HG02588 (cell line): ENCODE measurements around the gene IBA57.
A peak's percentile ranks its signal among the peaks of the same experiment; 100 is the strongest.

Experiments
- ATAC-seq: cut with Tn5 transposase; IDR thresholded peaks from one replicate; pipeline ENCODE4 v1.9.1; 2021; ENCODE audit warnings: mild to moderate bottlenecking, moderate library complexity; ENCODE audit not compliant: unreplicated experiment

IBA57 gene

DNA sequence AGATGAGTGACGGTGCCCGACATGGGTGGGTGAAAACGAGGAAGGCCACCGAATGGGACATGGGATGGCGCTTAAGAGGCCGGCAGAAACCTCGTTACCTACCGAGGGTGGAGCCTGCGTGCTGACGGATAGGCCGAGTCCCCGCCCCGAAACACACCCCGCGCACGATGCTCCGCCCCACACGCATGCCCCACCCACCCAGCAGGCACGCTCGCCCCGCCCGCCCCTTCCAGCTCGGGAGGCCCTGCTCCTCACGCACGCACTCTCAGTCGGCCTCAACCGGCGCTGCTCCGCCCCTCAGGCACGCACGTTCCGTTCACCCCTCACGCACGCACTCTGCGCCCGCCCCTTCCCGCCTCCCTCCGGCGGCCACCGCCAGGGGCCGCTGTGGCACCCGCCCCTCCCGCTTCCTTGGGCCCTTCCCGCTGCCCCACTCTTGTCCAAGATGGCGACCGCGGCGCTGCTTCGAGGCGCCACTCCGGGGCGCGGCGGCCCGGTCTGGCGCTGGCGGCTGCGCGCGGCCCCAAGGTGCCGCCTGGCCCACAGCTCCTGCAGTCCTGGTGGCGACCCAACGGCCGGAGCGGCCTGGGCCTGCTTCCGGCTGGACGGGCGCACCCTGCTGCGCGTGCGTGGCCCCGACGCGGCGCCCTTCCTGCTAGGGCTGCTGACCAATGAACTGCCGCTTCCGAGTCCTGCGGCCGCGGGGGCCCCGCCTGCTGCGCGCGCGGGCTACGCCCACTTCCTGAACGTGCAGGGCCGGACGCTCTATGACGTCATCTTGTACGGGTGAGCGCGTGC lies at the start of gene IBA57:
IBA57 (plus strand) TSS at position 433 of the 798 bp plus-strand sequence; CDS start at position 446, 13 bp downstream.
- peak; percentile 76 for ATAC-seq

DNA sequence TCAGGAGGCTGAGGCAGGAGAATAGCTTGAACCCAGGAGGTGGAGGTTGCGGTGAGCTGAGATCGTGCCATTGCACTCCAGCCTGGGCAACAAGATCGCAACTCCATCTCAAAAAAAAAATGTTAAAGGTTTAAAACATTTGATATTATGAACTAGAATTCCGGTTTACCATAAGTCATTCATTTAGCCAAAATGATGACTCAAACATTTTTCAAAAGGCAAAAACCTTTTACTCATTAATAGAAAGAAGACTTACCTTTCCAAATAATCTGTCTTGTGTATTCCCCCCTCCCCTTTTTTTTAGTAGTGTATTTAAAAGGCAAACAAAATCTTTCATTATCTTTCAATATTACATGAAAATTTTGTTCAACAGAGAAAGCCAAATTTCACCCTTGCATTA lies 48.3 kb upstream of the IBA57 start:
- ATAC-seq, result no peak

DNA sequence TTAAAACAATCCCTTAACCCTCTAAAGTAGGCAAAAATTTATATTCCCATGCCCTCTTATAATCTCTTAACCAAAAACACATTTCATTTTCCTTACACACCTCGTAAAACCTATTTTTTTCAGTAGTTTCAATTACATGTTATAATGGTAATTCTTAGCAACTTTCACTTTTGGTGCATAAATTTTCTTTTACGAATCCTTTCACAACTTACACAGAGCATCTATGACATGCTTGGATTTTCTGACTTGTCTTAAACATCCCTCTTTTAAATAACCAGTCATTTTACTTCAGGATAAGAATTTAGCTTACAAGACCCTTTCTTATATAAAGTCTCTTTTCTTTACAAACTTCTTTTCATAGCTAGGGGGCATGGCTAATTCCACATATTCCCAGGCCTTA lies 47.6 kb upstream of the IBA57 start:
- no peak for ATAC-seq

- ATAC-seq, result no peak
Observed at GRCh38 chr1:228120351-228120750, 45.3 kb upstream of the IBA57 start.

DNA sequence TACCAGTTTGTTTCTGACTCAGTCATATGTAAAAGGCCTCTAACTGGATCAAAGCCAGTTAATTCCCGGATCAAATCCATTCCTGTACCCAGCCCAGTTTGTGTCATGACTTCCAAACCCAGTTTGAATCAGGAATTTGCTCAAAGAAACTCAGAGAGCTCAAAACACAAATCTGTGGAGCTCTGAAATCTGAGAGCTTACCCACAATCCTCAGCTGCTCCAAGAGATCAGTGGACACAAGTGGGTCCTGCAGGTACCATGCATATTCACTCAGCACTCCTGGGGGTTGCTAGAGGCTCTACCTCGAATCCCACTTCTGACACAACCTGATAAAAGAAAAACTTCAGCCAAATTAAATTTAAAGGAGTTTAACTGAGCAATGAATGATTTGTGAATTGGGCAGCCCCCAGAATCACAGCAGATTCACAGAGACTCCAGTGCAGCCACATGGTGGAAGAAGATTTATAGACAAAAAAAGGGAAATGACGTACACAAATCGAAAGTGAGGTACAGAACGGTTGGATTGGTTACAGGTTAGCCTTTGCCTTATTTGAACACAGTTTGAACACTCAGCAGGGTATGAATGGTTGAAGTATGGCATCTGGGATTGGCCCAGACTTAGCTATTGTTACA lies 44.6 kb upstream of the IBA57 start:
- no peak for ATAC-seq

DNA sequence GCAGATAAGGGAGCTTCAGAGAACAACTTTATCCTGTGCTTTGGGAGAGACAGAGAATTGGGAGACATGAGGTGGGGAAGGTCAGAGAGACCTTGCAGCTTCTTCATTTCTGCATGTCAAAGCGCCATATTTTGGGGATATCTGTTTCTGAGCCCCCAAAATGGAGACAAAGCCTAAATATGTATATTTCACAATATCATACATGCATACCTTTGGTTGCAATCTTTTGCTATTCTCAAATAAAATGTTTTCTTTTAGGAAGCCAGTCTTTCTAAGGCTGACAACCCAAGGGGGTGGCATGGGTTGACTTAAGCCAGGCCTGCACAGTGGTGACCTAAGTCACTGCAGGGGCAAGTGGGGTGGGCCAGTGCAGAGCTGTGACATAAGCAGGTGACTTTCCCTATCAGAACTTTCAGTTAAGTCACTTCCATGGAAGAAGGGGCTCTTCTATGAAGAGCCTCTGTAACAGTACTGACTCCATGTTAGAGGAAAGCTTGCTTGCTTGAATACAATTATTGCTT lies 42.6 kb upstream of the IBA57 start:
- ATAC-seq, result no peak

- ATAC-seq, result no peak
Observed at GRCh38 chr1:228123505-228123904, 42.1 kb upstream of the IBA57 start.

DNA sequence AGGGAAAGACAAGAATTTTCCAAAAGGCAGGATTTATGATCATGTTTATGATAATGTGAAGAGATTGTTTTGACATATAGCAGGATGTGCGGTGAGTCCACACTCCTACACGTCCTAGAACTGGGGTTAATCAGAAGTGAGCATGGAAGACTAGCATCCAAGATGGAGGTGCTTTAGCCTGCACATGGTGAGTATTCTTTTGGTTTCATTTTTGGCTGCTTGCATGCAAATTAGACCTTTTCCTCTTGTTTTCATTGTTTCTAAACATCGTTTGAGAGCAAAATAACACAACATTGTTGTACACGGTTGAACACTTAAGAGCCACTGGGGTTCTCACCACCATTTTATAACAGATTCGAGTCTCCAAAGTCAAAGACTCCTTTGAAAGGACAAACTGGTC lies 40.4 kb upstream of the IBA57 start:
- no peak for ATAC-seq

GRCh38 chr1:228131766-228132165 lies 33.8 kb upstream of the IBA57 start:
- no peak for ATAC-seq

DNA sequence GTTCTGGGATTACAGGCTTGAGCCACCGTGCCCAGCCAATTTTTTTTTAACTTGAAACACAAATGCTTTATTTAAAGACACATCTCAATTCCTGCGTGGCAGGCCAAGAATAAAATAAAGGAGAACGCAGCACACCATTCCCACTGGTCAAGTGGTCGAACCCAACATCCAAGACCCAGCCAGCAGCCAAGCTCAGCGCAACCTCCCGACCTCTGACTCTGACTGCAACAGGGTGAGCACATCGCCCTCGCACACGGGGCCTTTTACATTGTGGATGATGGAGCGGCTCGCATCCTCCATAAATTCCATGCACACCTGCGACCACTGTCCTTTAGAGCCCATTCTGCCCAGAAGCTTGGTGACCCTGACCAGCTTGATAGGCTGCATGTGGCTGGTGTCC lies 31.0 kb upstream of the IBA57 start:
- no peak for ATAC-seq

GRCh38 chr1:228136901-228137300 lies 28.7 kb upstream of the IBA57 start:
- ATAC-seq, result no peak

GRCh38 chr1:228139406-228139930 lies 26.1 kb upstream of the IBA57 start:
- ATAC-seq, result no peak

DNA sequence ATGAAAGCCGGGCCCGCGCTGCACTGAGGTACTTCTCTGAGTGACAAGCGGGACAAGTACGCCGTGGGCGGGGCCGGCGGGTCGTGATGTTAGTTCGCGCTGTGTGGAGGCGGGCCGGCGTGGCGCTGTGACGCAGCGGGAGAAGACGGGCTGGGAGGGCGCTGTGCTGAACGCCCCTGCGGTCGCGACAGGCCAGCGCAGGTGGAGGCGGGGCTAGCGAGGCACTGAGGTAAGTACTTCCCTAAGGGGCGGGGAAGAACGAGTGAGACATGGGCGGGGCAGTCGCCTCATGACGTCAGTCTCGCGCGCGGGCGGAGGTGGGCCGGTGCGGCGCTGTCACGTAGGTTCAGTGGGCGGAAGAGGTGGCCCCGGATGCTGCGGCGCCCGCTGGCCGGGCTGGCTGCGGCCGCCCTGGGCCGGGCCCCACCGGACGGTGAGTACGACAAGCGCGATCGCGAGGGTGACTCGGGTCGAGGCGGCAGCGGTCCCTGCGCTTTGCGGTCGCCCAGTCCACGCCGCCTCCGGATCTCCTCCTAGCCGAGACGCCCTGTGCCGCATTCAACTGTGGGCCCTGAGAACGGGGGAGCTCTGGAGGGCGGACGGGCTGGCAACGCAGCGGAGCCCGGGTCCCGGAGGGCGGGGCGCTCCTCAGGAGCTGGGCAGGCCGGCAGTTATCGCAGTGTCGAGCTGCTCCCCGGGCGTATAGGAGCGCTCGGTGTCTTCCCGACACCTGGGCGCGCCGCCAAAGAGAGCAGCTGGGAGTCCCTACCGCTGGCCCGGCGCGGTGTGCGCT lies 25.5 kb upstream of the IBA57 start, which contains the start of gene GUK1:
GUK1 (plus strand) TSS at position 349 of the 793 bp plus-strand sequence; CDS start at position 373, 24 bp downstream.
- peak; percentile 90 for ATAC-seq

DNA sequence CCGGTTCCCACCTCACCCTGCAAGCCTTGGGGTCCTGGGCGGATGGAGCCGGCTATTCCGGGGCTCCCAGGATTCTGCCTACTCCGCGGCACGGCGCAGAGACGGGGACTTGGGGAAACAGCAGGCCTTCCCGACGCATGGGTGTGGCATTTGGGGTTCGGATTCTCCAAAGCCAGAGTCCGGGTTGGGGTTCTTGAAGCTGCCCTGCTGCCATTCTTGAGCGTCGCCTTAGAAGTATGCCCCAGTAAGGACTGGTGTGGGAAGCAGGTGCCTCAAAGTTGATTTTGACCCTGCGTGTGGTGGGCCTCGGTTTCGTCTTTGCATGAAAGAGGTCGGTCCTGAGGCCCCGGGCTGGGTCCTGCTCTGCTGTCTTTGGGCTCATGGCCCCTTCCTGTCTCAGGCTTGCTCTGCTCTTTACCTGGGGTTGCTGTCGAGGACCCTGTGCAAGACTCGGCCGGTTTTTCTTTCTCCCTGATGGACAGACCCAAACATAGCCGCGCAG lies 24.8 kb upstream of the IBA57 start:
- ATAC-seq, result no peak

DNA sequence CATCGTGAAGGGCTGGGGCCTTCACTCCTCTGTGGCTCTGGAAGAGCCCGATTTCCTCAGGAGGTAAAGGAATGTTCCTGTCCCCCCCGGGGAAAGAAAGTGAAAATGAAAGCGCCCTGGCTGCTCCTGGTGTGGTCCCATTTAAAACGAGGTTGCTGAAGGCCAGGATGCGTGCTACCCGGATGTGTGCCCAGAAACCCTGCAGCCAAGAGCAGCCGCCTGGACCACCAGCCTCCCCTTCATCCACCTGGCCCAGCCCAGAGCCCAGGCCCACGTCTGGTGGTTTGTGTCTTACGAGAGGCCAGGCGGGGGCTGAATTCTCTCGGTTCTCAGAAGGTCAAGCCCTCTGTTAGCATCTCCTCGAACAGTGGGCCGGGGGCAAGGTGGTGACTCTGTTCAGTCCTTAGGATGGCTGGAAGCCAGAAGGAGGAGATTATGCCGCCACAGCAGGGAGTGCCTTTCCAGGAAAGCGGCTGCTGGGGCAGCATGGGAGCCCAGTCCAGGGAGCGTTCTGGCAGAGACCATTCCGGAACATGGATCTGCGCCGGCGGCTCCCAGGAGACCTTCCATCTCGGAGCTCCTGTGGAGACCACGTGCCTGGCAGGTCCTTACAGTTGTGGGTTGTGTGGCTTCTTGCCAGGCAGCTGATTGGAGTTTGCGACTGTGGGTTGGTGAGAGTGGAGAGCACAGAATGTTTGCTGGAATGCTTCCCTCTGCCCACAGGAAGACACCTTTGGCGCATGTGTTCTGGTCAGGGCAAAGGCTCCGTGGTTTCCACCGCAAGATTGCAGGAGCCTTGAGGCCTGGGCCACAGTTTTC lies 24.2 kb upstream of the IBA57 start:
- no peak for ATAC-seq

- ATAC-seq, result no peak
Observed at GRCh38 chr1:228142155-228142691, 23.4 kb upstream of the IBA57 start.

- ATAC-seq, result no peak
Observed at GRCh38 chr1:228142701-228143136, 22.9 kb upstream of the IBA57 start.

GRCh38 chr1:228143480-228144192 lies 22.0 kb upstream of the IBA57 start:
- ATAC-seq, result no peak
